ENCODE results near the gene AGO4.
A peak's percentile ranks its signal among the peaks of the same experiment; 100 is the strongest.
"Not testable (repeated sequence)": the region's sequence is repeated elsewhere in the genome, so short reads cannot be mapped to it uniquely, and the experiment has no call there.

Gene AGO4

GRCh38 chr1:35810096-35810881 is 2.5 kb downstream of the AGO4 start:
- peak; percentile 10 for DNase-seq (ENCODE audit: low read depth)

GRCh38 chr1:35812754-35813153 is 4.9 kb downstream of the AGO4 start:
- DNase-seq (ENCODE audit: low read depth), result not testable (repeated sequence)

- no peak for DNase-seq (ENCODE audit: low read depth)
These were observed 17.4 kb downstream of the AGO4 start for GRCh38 chr1:35825255-35825654.

- DNase-seq (ENCODE audit: low read depth), result no peak
These were observed 24.6 kb downstream of the AGO4 start for GRCh38 chr1:35832276-35832905.

- DNase-seq (ENCODE audit: low read depth), result no peak
These were observed 25.6 kb downstream of the AGO4 start for GRCh38 chr1:35833395-35833794.

- no peak for DNase-seq (ENCODE audit: low read depth)
These were observed 26.4 kb downstream of the AGO4 start for GRCh38 chr1:35834218-35834617.

- no peak for DNase-seq (ENCODE audit: low read depth)
These were observed 27.6 kb downstream of the AGO4 start for GRCh38 chr1:35835398-35835797.

GRCh38 chr1:35836734-35837133 is 28.9 kb downstream of the AGO4 start:
- no peak for DNase-seq (ENCODE audit: low read depth)

- DNase-seq (ENCODE audit: low read depth), result no peak
These were observed 31.0 kb downstream of the AGO4 start for GRCh38 chr1:35838693-35839245.

- DNase-seq (ENCODE audit: low read depth), result no peak
These were observed 37.0 kb downstream of the AGO4 start for GRCh38 chr1:35844826-35845225.

- no peak for DNase-seq (ENCODE audit: low read depth)
These were observed 38.0 kb downstream of the AGO4 start for GRCh38 chr1:35845766-35846165.

GRCh38 chr1:35847935-35848565 is 40.2 kb downstream of the AGO4 start:
- DNase-seq (ENCODE audit: low read depth), result no peak

GRCh38 chr1:35850051-35850450 is 42.2 kb downstream of the AGO4 start:
- no peak for DNase-seq (ENCODE audit: low read depth)

- DNase-seq (ENCODE audit: low read depth), result no peak
These were observed 42.9 kb downstream of the AGO4 start for GRCh38 chr1:35850716-35851115.

- no peak for DNase-seq (ENCODE audit: low read depth)
These were observed 43.5 kb downstream of the AGO4 start for GRCh38 chr1:35851132-35851869.

- DNase-seq (ENCODE audit: low read depth), result no peak
These were observed 44.4 kb downstream of the AGO4 start for GRCh38 chr1:35852241-35852640.

GRCh38 chr1:35854989-35855700 is 47.3 kb downstream of the AGO4 start:
- DNase-seq (ENCODE audit: low read depth), result no peak

- DNase-seq (ENCODE audit: low read depth), result no peak
These were observed 49.1 kb downstream of the AGO4 start for GRCh38 chr1:35856964-35857363.

GRCh38 chr1:35857830-35858229 is 50.0 kb downstream of the AGO4 start:
- no peak for DNase-seq (ENCODE audit: low read depth)

- DNase-seq (ENCODE audit: low read depth), result no peak
These were observed 52.9 kb downstream of the AGO4 start for GRCh38 chr1:35860696-35861095.

- no peak for DNase-seq (ENCODE audit: low read depth)
These were observed 55.3 kb downstream of the AGO4 start for GRCh38 chr1:35863136-35863535.

All from non-pigmented ciliary epithelial cell (primary cell).